Brain microvascular endothelial cell (primary cell): ENCODE results near the gene ARHGAP6.

Source experiments
- DNase-seq: peaks from one replicate; pipeline ENCODE4 v3.0.0-alpha.2; 2020
- H3K27ac ChIP-seq: fragments of 250-450 bp; sonication (Bioruptor Pico); 2 replicates; pipeline ENCODE4 v1.5.1; 2020; ENCODE audit warnings: mild to moderate bottlenecking, moderate library complexity
- H3K27me3 ChIP-seq: fragments of 250-450 bp; sonication (Bioruptor Pico); replicated peaks from 2 replicates; pipeline ENCODE4 v1.5.1; 2020; ENCODE audit warnings: mild to moderate bottlenecking
- H3K36me3 ChIP-seq: fragments of 250-450 bp; sonication (Bioruptor Pico); replicated peaks from 2 replicates; pipeline ENCODE4 v1.5.1; 2020; ENCODE audit warnings: mild to moderate bottlenecking
- H3K4me3 ChIP-seq: 2 replicates; pipeline ENCODE4 v1.5.1; 2011; ENCODE audit warnings: low read depth, mild to moderate bottlenecking, control low read depth, low read length, moderate library complexity
- in situ Hi-C: cut with HindIII; loops from 2 replicates; pipeline ENCODE4 v1.10.0; 2017; ENCODE audit warnings: low sequenced_read_pairs, low pct_ligation_motif_present
- TF ChIP-seq, protein P1 (sequence below): IDR thresholded peaks from 2 replicates; pipeline ENCODE4 v1.5.1; 2011; ENCODE audit warnings: low read depth, mild to moderate bottlenecking, moderate library complexity, low read length, control low read depth, inconsistent platforms; ENCODE audit errors: missing control alignments

Gene ARHGAP6

GRCh38 chrX:11398785-11399184 is 266.9 kb downstream of the ARHGAP6 start:
- no peaks in the 10 kb centered on the region for H3K27me3 ChIP-seq
- in situ Hi-C loops, result no loop called here
- TF ChIP-seq, protein P1, sequence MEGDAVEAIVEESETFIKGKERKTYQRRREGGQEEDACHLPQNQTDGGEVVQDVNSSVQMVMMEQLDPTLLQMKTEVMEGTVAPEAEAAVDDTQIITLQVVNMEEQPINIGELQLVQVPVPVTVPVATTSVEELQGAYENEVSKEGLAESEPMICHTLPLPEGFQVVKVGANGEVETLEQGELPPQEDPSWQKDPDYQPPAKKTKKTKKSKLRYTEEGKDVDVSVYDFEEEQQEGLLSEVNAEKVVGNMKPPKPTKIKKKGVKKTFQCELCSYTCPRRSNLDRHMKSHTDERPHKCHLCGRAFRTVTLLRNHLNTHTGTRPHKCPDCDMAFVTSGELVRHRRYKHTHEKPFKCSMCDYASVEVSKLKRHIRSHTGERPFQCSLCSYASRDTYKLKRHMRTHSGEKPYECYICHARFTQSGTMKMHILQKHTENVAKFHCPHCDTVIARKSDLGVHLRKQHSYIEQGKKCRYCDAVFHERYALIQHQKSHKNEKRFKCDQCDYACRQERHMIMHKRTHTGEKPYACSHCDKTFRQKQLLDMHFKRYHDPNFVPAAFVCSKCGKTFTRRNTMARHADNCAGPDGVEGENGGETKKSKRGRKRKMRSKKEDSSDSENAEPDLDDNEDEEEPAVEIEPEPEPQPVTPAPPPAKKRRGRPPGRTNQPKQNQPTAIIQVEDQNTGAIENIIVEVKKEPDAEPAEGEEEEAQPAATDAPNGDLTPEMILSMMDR, result no peak

GRCh38 chrX:11398139-11398538 is 267.6 kb downstream of the ARHGAP6 start:
- Histone ChIP-seq H3K27ac (no peak overlapping the region), H3K36me3 (no peaks in the 10 kb centered on the region), H3K4me3 (no peak overlapping the region), H3K27me3 (no peaks in the 10 kb centered on the region)
- TF ChIP-seq, protein P1, result no peak
- in situ Hi-C loops, result no loop called here
- DNase-seq, result no peak

More at GRCh38 chrX:11398785-11399184, 266.9 kb downstream of the ARHGAP6 start:
- no peak for DNase-seq
- no peak overlapping the region for H3K4me3 ChIP-seq
- no peaks in the 10 kb centered on the region for H3K36me3 ChIP-seq
- no peak overlapping the region for H3K27ac ChIP-seq

- Histone ChIP-seq H3K4me3 (no peak overlapping the region), H3K36me3 (no peaks in the 10 kb centered on the region), H3K27me3 (no peaks in the 10 kb centered on the region), H3K27ac (no peak overlapping the region)
- no peak for DNase-seq
- in situ Hi-C loops, result no loop called here
- TF ChIP-seq, protein P1, result no peak
Measured at GRCh38 chrX:11397680-11398079, 268.0 kb downstream of the ARHGAP6 start.

- DNase-seq, result no peak
- TF ChIP-seq, protein P1, result no peak
- in situ Hi-C loops, result no loop called here
- Histone ChIP-seq H3K27ac (no peak overlapping the region), H3K4me3 (no peak overlapping the region), H3K36me3 (no peaks in the 10 kb centered on the region), H3K27me3 (no peaks in the 10 kb centered on the region)
Measured at GRCh38 chrX:11395859-11396258, 269.9 kb downstream of the ARHGAP6 start.

GRCh38 chrX:11393949-11394654 is 271.6 kb downstream of the ARHGAP6 start:
- no peak overlapping the region for H3K4me3 ChIP-seq
- DNase-seq, result no peak
- in situ Hi-C loops, result no loop called here
- TF ChIP-seq, protein P1, result no peak
- no peak overlapping the region for H3K27ac ChIP-seq
- no peaks in the 10 kb centered on the region for H3K36me3 ChIP-seq
- no peaks in the 10 kb centered on the region for H3K27me3 ChIP-seq

- Histone ChIP-seq H3K27ac (no peak overlapping the region), H3K4me3 (no peak overlapping the region), H3K27me3 (no peaks in the 10 kb centered on the region), H3K36me3 (no peaks in the 10 kb centered on the region)
- no peak for DNase-seq
- TF ChIP-seq, protein P1, result no peak
- in situ Hi-C loops, result no loop called here
Measured at GRCh38 chrX:11386812-11387211, 278.9 kb downstream of the ARHGAP6 start.
